Measurements from ENCODE around the gene DRC1.

GRCh38 chr2:26461601-26462023 is 59.9 kb downstream of the DRC1 start:
- no peak for TF ChIP-seq ZNF274 (IDR thresholded peaks at IDR 0.05; ENCODE audit: low read depth, low read length)
- no peak for TF ChIP-seq YY1 (IDR thresholded peaks at IDR 0.05; ENCODE audit: insufficient read depth, insufficient read length)
- no peak for TF ChIP-seq SUZ12 (IDR thresholded peaks at IDR 0.05; ENCODE audit: extremely low read depth, insufficient read depth, insufficient read length)

Measured in NT2/D1 (cell line).